GM21423 (cell line): Measurements from ENCODE around the gene SNX32.

Source experiments
- ATAC-seq: cut with Tn5 transposase; IDR thresholded peaks from one replicate; pipeline ENCODE4 v1.9.1; 2021; ENCODE audit warnings: mild to moderate bottlenecking, moderate library complexity; ENCODE audit not compliant: unreplicated experiment

Gene SNX32

GRCh38 chr11:65854852-65855837 lies 21.4 kb downstream of the SNX32 start:
- ATAC-seq = no peak

GRCh38 chr11:65855927-65856363 lies 22.2 kb downstream of the SNX32 start:
- no peak for ATAC-seq

- ATAC-seq = peak; percentile 24
Observed at GRCh38 chr11:65856689-65857499, 23.1 kb downstream of the SNX32 start.

GRCh38 chr11:65857500-65857852 lies 23.7 kb downstream of the SNX32 start:
- ATAC-seq = peak; percentile 1

GRCh38 chr11:65857853-65858680 lies 24.3 kb downstream of the SNX32 start, which contains the start of gene CFL1:
Gene CFL1, minus strand, starts transcription at chr11:65858180. Its CDS starts 81 bp downstream, at chr11:65858099.
- peak; percentile 42 for ATAC-seq

GRCh38 chr11:65858681-65859087 lies 24.9 kb downstream of the SNX32 start:
- no peak for ATAC-seq

GRCh38 chr11:65859095-65859811 lies 25.5 kb downstream of the SNX32 start:
- peak; percentile 53 for ATAC-seq

GRCh38 chr11:65859812-65860277 lies 26.1 kb downstream of the SNX32 start:
- no peak for ATAC-seq

- ATAC-seq = no peak
Observed at GRCh38 chr11:65860278-65861164, 26.8 kb downstream of the SNX32 start, which contains the start of gene MUS81. Gene MUS81, plus strand, starts transcription at chr11:65860433. Its CDS starts 321 bp downstream, at chr11:65860754.

- no peak for ATAC-seq
Observed at GRCh38 chr11:65861165-65861505, 27.4 kb downstream of the SNX32 start.

GRCh38 chr11:65861533-65862183 lies 27.9 kb downstream of the SNX32 start:
- no peak for ATAC-seq

GRCh38 chr11:65862191-65862735 lies 28.5 kb downstream of the SNX32 start:
- no peak for ATAC-seq

GRCh38 chr11:65862941-65863888 lies 29.5 kb downstream of the SNX32 start:
- ATAC-seq = no peak

GRCh38 chr11:65863889-65864705 lies 30.3 kb downstream of the SNX32 start:
- ATAC-seq = no peak

- no peak for ATAC-seq
Observed at GRCh38 chr11:65864706-65865471, 31.1 kb downstream of the SNX32 start.
